GM20000 (cell line): Measurements from ENCODE around the gene SLC41A3.

ENCODE experiments used
- DNase-seq: peaks from one replicate; pipeline ENCODE4 v3.0.0; 2012; ENCODE audit warnings: low spot score
- TF ChIP-seq, protein P1 (sequence below): IDR thresholded peaks from 2 replicates; pipeline ENCODE4 v1.5.1; 2012; ENCODE audit warnings: mild to moderate bottlenecking, control low read depth; ENCODE audit errors: extremely low read depth, missing control alignments

The SLC41A3 gene

DNA sequence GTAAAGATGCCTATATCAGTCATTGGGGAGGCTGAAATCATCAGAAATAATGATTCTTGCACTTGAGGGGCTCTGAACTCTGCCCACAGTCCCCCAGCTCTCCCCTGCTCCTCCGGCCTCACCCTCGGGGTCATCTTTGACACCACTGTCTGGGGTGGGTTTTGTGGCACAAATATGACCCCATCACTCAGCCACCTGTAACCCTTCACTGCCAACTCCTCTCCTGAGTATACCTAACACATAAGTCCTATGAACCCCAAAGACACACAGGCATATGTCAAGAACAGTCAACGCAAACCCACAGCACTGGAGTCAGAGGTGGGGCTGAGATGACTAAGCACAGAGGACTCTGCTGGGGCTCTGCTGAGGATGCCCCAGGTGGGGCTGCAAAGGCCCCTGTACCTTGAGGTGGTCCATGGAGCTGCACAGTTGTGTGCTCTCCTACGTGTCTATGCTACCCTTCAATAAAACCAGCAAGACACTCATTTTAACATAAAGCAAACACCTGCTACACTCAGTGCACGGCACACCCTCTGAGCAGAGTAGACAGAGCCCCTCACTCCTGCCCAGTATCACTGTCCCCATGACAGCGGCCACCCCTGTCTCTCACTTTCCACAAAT is 29.9 kb downstream of the SLC41A3 start:
- DNase-seq: no peak
- TF ChIP-seq, protein P1, sequence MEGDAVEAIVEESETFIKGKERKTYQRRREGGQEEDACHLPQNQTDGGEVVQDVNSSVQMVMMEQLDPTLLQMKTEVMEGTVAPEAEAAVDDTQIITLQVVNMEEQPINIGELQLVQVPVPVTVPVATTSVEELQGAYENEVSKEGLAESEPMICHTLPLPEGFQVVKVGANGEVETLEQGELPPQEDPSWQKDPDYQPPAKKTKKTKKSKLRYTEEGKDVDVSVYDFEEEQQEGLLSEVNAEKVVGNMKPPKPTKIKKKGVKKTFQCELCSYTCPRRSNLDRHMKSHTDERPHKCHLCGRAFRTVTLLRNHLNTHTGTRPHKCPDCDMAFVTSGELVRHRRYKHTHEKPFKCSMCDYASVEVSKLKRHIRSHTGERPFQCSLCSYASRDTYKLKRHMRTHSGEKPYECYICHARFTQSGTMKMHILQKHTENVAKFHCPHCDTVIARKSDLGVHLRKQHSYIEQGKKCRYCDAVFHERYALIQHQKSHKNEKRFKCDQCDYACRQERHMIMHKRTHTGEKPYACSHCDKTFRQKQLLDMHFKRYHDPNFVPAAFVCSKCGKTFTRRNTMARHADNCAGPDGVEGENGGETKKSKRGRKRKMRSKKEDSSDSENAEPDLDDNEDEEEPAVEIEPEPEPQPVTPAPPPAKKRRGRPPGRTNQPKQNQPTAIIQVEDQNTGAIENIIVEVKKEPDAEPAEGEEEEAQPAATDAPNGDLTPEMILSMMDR: no peak

DNA sequence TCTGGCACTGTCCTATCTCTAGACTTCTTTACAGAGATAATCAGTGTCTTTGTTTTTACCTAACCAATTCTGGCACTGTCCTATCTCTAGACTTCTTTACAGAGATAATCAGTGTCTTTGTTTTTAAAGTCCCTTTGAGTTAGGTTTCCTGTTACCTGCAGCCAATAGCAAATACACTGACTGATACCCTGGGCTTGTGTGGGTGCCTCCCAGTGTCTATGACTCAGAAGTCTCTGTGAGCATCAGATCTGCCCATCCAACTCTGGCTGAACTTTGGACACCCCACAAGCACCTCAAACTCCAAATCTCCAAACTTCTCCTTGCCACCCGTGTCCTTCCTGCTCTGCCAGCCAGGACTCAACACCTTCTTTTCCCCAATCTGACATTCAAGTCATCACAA is 30.4 kb downstream of the SLC41A3 start:
- TF ChIP-seq, protein P1: no peak
- DNase-seq: no peak

DNA sequence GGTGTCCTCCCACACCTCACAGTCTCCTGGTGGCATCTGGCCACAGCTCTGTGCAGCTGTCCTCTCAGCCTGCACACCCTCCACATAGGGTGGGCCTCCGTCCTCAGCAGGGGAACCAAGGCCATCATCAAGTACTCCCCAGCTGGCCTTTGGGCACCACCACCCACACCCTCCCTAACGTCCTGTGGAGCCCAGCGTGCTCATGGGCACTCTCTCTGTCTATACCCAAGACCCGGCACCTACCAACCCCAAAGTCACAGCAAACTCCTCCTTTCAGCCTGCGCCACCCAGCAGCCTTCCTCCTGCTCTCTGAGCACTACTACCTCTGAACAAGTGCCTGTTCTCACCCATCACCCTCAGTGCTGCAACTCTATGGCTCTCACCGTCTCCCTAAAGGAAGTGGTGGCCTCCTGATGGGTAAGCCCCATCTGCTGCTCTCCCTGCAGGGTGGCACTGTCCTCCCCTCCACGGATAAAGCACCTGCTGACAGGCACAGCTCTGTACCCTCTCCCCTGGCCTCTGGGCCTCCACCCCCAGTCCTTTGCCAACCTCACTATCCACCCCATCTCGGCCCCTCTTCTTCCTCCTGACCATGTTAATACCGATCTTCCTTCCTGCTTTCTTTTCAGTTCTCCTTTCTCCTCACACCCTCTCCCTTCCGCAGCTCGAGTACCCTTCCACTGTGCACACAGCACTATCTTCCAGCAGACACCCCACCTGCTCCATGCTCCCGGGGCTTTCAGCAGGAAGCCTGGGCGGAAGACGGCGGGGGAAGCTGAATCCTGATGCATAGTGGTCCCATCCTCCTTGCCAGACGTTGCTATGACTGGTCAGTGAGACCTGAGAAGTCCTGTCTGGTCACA is 31.5 kb downstream of the SLC41A3 start:
- DNase-seq: no peak
- TF ChIP-seq, protein P1: no peak

DNA sequence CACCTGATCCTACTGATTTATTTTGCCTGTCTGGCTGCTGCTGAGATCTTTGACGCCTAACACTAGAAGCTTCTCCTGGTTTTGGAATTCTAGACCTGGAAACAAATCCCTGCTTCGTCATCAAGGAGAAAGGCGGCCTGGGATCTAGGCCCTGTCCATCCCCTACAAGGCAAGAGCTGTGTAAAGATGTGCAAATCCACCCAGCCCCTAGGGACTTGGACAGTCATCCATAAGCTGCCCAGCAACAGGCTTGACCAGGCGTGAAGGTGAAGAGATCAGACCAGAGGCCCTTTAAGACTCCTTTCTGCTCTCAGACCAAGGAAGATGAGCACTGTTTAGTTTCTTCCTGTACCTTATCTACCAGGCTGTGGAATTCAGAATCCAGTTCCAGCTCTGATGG is 32.2 kb downstream of the SLC41A3 start:
- TF ChIP-seq, protein P1: no peak
- no peak for DNase-seq

DNA sequence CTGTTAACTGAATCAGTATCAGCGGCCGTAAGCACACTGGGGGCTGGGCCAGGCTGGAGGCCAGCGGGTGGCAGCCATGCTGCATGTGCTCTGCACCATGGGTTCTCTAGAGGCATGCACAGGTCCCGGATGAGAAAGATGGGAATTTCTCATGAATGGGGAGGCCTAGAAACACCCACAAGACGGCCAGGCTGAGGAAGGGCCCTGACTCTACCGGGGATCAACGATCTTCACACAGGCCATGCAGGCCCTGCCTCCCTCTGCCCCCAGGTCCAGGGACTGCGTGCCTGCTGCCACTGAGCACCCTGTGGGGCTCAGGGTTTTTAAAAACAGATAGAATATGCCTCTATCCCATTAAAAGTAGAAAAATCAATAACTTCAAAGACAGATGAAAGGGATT is 32.7 kb downstream of the SLC41A3 start:
- no peak for DNase-seq

DNA sequence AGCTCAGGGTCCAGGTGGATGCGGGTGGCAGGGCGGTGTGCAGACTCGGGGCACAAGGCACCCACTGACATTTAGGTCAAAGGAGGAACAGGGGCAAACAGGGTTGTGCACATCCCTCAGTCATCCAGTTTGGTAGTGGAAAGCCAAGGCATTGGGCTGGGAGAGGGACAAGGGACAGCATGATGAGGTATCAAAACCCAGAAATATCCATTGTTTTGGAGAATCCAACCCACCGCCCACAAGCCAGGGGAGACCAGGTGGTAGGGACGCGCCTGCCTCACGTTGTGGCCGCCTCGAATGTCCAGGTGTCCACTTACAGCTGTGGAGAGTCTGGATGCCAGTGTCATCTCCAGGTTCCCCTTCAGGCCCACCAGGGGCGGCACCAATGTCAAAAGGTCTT is 33.3 kb downstream of the SLC41A3 start:
- no peak for DNase-seq
- TF ChIP-seq, protein P1: no peak

More for the DNA sequence above, 32.7 kb downstream of the SLC41A3 start:
- TF ChIP-seq, protein P1: no peak

DNA sequence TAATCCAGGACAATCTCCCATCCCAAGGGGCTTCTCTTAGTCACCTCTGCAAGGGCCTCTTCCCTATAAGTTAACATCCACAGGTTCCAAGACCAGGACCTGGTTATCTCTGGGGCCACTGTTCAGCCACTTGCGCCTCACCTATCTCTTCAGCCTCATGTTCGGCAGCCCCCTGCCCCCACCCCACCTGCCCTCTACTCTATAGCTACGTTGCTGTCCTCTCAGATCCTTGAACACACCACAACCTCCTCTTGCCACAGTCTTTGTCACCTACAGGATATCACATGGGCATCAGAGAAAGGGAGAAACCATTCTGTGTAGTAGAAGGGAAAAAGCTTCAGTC is 33.9 kb downstream of the SLC41A3 start:
- DNase-seq: no peak
- TF ChIP-seq, protein P1: no peak
